PFSK-1 (cell line): ENCODE data around the gene MOV10L1.

Experiments
- POLR2AphosphoS5 ChIP-seq: IDR thresholded peaks from 2 replicates; pipeline ENCODE4 v1.6.1; 2012; ENCODE audit warnings: low read depth, mild to moderate bottlenecking, control low read depth, low read length, moderate library complexity
- REST ChIP-seq, 2 experiments: IDR thresholded peaks; 2 replicates each; pipeline versions ENCODE4 v1.6.1 to v1.8.0; 2011 to 2012; ENCODE audit warnings: low read depth in 2 of 2, low read length in 2 of 2, control low read depth in 1 of 2, inconsistent platforms in 1 of 2, mild to moderate bottlenecking in 1 of 2, moderate library complexity in 1 of 2; ENCODE audit not compliant: insufficient read depth in 1 of 2

GRCh38 chr22:50189849-50190181 lies 100.0 kb downstream of the MOV10L1 start:
- TF ChIP-seq REST (IDR thresholded peaks at IDR 0.05; ENCODE audit: insufficient read depth in 1 of 2, low read depth in 2 of 2, low read length in 2 of 2): no peak
- no peak for TF ChIP-seq POLR2AphosphoS5
